GM12872 (cell line): ENCODE data around the gene TRIM47.
A peak's percentile ranks its signal among the peaks of the same experiment; 100 is the strongest.

Experiments used
- CTCF ChIP-seq: IDR thresholded peaks from 3 replicates; pipeline ENCODE4 v1.5.1; 2011; ENCODE audit warnings: low read depth, mild to moderate bottlenecking, low read length, moderate library complexity; ENCODE audit not compliant: insufficient read depth

The TRIM47 gene

GRCh38 chr17:75898065-75898464, 19.7 kb upstream of the TRIM47 start:
- TF ChIP-seq CTCF, result no peak

GRCh38 chr17:75897160-75898019, 19.0 kb upstream of the TRIM47 start:
- no peak for TF ChIP-seq CTCF

- peak; percentile 37; the same call in 1 of the 3 replicates for TF ChIP-seq CTCF
Measured at GRCh38 chr17:75896415-75897159, 18.2 kb upstream of the TRIM47 start, which contains the start of gene TRIM65. Gene TRIM65, minus strand, starts transcription at chr17:75896951. Its CDS starts 14 bp downstream, at chr17:75896937.

GRCh38 chr17:75895370-75896155, 17.2 kb upstream of the TRIM47 start:
- TF ChIP-seq CTCF, result peak; percentile 54

GRCh38 chr17:75894049-75894733, 15.8 kb upstream of the TRIM47 start:
- no peak for TF ChIP-seq CTCF

- TF ChIP-seq CTCF, result no peak
Measured at GRCh38 chr17:75893305-75894048, 15.1 kb upstream of the TRIM47 start.
